SK-N-SH treated with all-trans-retinoic acid at 6 μM for 48 hours (cell line): ENCODE results near the gene TMED4.
A peak's percentile ranks its signal among the peaks of the same experiment; 100 is the strongest.

Experiments used
- ATAC-seq: fragments of 200-7000 bp; cut with Tn5 transposase; 3 replicates; pipeline ENCODE4 v1.9.1; 2020; ENCODE audit warnings: mild to moderate bottlenecking, moderate library complexity
- ARNTL ChIP-seq: fragments of 450-650 bp; formaldehyde crosslinking; IDR thresholded peaks from 2 replicates; pipeline ENCODE4 v1.5.0; 2020; ENCODE audit warnings: low read depth, mild to moderate bottlenecking, moderate library complexity, borderline replicate concordance
- CREB5 ChIP-seq: fragments of 250-450 bp; sonication (Bioruptor Pico); IDR thresholded peaks from 2 replicates; pipeline ENCODE4 v1.5.1; 2020; ENCODE audit warnings: low read depth, mild to moderate bottlenecking, moderate library complexity
- CSDC2 ChIP-seq: fragments of 250-450 bp; sonication (Bioruptor Pico); IDR thresholded peaks from 2 replicates; pipeline ENCODE4 v1.5.0; 2020; ENCODE audit warnings: mild to moderate bottlenecking, moderate library complexity
- CSRNP3 ChIP-seq: fragments of 250-450 bp; sonication (Bioruptor Pico); IDR thresholded peaks from 2 replicates; pipeline ENCODE4 v1.5.1; 2021; ENCODE audit warnings: mild to moderate bottlenecking, moderate library complexity
- ESRRG ChIP-seq: fragments of 250-450 bp; sonication (Bioruptor Pico); IDR thresholded peaks from 2 replicates; pipeline ENCODE4 v1.6.1; 2021; ENCODE audit warnings: mild to moderate bottlenecking
- GLIS3 ChIP-seq: fragments of 250-450 bp; sonication (Bioruptor Pico); IDR thresholded peaks from 2 replicates; pipeline ENCODE4 v1.5.0; 2020; ENCODE audit warnings: mild to moderate bottlenecking, moderate library complexity
- ISL1 ChIP-seq: fragments of 250-450 bp; sonication (Bioruptor Pico); IDR thresholded peaks from 2 replicates; pipeline ENCODE4 v2.1.2; 2022; ENCODE audit warnings: mild to moderate bottlenecking, moderate library complexity
- OSR1 ChIP-seq: fragments of 250-450 bp; sonication (Bioruptor Pico); IDR thresholded peaks from 2 replicates; pipeline ENCODE4 v1.8.0; 2022; ENCODE audit warnings: moderate library complexity, mild to moderate bottlenecking, inconsistent platforms
- PATZ1 ChIP-seq: fragments of 250-450 bp; sonication (Bioruptor Pico); IDR thresholded peaks from 2 replicates; pipeline ENCODE4 v1.8.0; 2020; ENCODE audit warnings: mild to moderate bottlenecking, moderate library complexity, borderline replicate concordance
- POU6F1 ChIP-seq: fragments of 250-450 bp; sonication (Bioruptor Pico); IDR thresholded peaks from 2 replicates; pipeline ENCODE4 v1.8.0; 2021; ENCODE audit warnings: low read depth, mild to moderate bottlenecking, moderate library complexity, borderline replicate concordance
- PPARA ChIP-seq: fragments of 250-450 bp; sonication (Bioruptor Pico); IDR thresholded peaks from 2 replicates; pipeline ENCODE4 v1.5.0; 2020; ENCODE audit warnings: mild to moderate bottlenecking, borderline replicate concordance
- RARB ChIP-seq: fragments of 250-450 bp; sonication (Bioruptor Pico); IDR thresholded peaks from 2 replicates; pipeline ENCODE4 v1.8.0; 2021; ENCODE audit warnings: mild to moderate bottlenecking, moderate library complexity
- SNAI2 ChIP-seq: fragments of 250-450 bp; sonication (Bioruptor Pico); IDR thresholded peaks from 2 replicates; pipeline ENCODE4 v1.5.0; 2020; ENCODE audit warnings: mild to moderate bottlenecking, moderate library complexity
- TCF4 ChIP-seq: fragments of 250-450 bp; sonication (Bioruptor Pico); IDR thresholded peaks from 2 replicates; pipeline ENCODE4 v1.8.0; 2021; ENCODE audit warnings: mild to moderate bottlenecking, moderate library complexity, borderline replicate concordance
- TOX ChIP-seq: fragments of 250-450 bp; sonication (Bioruptor Pico); IDR thresholded peaks from 2 replicates; pipeline ENCODE4 v1.8.0; 2021; ENCODE audit warnings: mild to moderate bottlenecking, moderate library complexity, borderline replicate concordance
- TSHZ2 ChIP-seq: fragments of 250-450 bp; sonication (Bioruptor Pico); IDR thresholded peaks from 2 replicates; pipeline ENCODE4 v1.5.0; 2020; ENCODE audit warnings: mild to moderate bottlenecking, moderate library complexity
- ZFP3 ChIP-seq: fragments of 250-450 bp; sonication (Bioruptor Pico); IDR thresholded peaks from 2 replicates; pipeline ENCODE4 v1.5.0; 2020; ENCODE audit warnings: mild to moderate bottlenecking, moderate library complexity
- ZFP30 ChIP-seq: fragments of 450-650 bp; formaldehyde crosslinking; IDR thresholded peaks from 2 replicates; pipeline ENCODE4 v1.5.0; 2022; ENCODE audit warnings: mild to moderate bottlenecking, moderate library complexity
- ZNF565 ChIP-seq: fragments of 450-650 bp; formaldehyde crosslinking; conservative IDR thresholded peaks from 2 replicates; pipeline ENCODE4 v1.5.0; 2020; ENCODE audit warnings: low read depth, mild to moderate bottlenecking, moderate library complexity
- ZNF70 ChIP-seq: fragments of 450-650 bp; formaldehyde crosslinking; IDR thresholded peaks from 2 replicates; pipeline ENCODE4 v1.5.0; 2020; ENCODE audit warnings: mild to moderate bottlenecking, moderate library complexity
- ZNF8 ChIP-seq: fragments of 450-650 bp; formaldehyde crosslinking; IDR thresholded peaks from 2 replicates; pipeline ENCODE4 v1.5.0; 2020; ENCODE audit warnings: mild to moderate bottlenecking, moderate library complexity

TMED4 gene

GRCh38 chr7:44583146-44583865 lies 1.3 kb upstream of the TMED4 start:
- no peak for ATAC-seq
- TF ChIP-seq CSRNP3, result no peak
- no peak for TF ChIP-seq POU6F1 (CRISPR knock-in tag)
- no peak for TF ChIP-seq ZFP3 (CRISPR knock-in tag)
- TF ChIP-seq TCF4 (CRISPR knock-in tag), result no peak
- no peak for TF ChIP-seq RARB (CRISPR knock-in tag)
- TF ChIP-seq PPARA (CRISPR knock-in tag), result no peak
- no peak for TF ChIP-seq GLIS3 (CRISPR knock-in tag)
- no peak for TF ChIP-seq ISL1 (CRISPR knock-in tag)
- TF ChIP-seq CSDC2 (CRISPR knock-in tag), result no peak
- TF ChIP-seq ARNTL, result no peak
- TF ChIP-seq ZFP30 (CRISPR knock-in tag), result no peak

GRCh38 chr7:44580945-44581878 lies 819 bp downstream of the TMED4 start:
- ATAC-seq, result peak; percentile 24
- TF ChIP-seq ZNF565 (CRISPR knock-in tag) (no peak), ZNF70 (CRISPR knock-in tag) (no peak), RARB (CRISPR knock-in tag) (no peak), ESRRG (CRISPR knock-in tag) (no peak), CREB5 (CRISPR knock-in tag) (no peak), TOX (no peak), PATZ1 (CRISPR knock-in tag) (no peak), SNAI2 (CRISPR knock-in tag) (no peak), POU6F1 (CRISPR knock-in tag) (no peak), CSRNP3 (no peak), ZNF8 (CRISPR knock-in tag) (no peak), GLIS3 (CRISPR knock-in tag) (no peak), TSHZ2 (no peak), ZFP3 (CRISPR knock-in tag) (no peak), ZFP30 (CRISPR knock-in tag) (no peak), PPARA (CRISPR knock-in tag) (no peak), OSR1 (no peak)
